ENCODE measurements around the gene ASB16. TPM values are rescaled to one million over a fixed set of nuclear protein-coding genes. Genes with fewer than 3 reads are reported as not detected.

ASB16 gene
- total RNA-seq, 1 experiment from 2014 or later: 0.11 TPM

DNA sequence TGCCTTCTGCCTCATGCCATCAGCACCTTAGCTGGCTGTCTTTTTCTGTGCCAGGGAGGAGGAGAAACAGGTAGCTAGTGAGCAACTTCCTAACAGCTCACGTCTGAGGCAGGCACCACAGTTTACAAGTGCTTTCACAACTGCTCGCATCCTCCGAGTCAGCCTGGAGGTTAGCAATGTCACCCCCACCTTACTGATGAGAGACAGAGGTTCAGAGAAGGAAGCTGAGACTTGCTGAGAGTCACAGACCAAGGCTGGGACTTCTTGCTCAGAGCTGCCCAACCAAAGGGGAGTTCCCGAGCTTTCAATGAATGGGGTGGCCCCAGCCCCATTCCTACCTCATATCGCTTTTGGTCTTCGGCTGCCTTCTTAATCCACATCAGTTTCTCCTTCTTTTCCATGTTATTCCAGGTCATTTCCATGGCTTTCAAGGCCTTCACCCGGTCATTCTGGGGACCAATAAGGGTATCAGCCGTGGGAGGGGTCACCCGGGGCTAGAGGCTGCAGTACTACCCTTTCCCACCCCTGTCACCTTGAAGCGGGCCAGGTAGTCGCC is 39.4 kb downstream of the ASB16 start:
- Mint-ChIP-seq H3K9me3 (no peaks in the 10 kb centered on the region), H3K27me3 (ENCODE audit: low read depth) (no peaks in the 10 kb centered on the region), H3K4me3 (no peak overlapping the region), H3K36me3 (peaks cover 43% of the 10 kb centered on the region), H3K27ac (peak overlapping the region; percentile 42), H3K4me1 (peaks cover 21% of the 10 kb centered on the region)
- no peak for ATAC-seq
- POLR2A ChIA-PET: interaction anchor here (0.6 to 2.6 kb wide), 4 partner anchors 11 to 144 kb away, joined by 3 to 13 read pairs (median 4); partner anchors contain the start of gene RUNDC3A
- DNase-seq (ENCODE audit: low spot score): no peak
- TF ChIP-seq NR1H2 (CRISPR knock-in tag; IDR thresholded peaks at IDR 0.05) (no peak), CREM (CRISPR knock-in tag; IDR thresholded peaks at IDR 0.05) (no peak), KAT7 (CRISPR knock-in tag; IDR thresholded peaks at IDR 0.05; ENCODE audit: borderline replicate concordance) (no peak), ZNF416 (CRISPR knock-in tag; IDR thresholded peaks at IDR 0.05) (no peak), NFATC4 (CRISPR knock-in tag; IDR thresholded peaks at IDR 0.05) (no peak), FOXJ3 (CRISPR knock-in tag; IDR thresholded peaks at IDR 0.05; ENCODE audit: borderline replicate concordance) (no peak), JUN (CRISPR knock-in tag; IDR thresholded peaks at IDR 0.05) (no peak), TP53 (CRISPR knock-in tag; IDR thresholded peaks at IDR 0.05) (no peak), MXD4 (CRISPR knock-in tag; IDR thresholded peaks at IDR 0.05; ENCODE audit: borderline replicate concordance) (no peak), ZNF232 (CRISPR knock-in tag; IDR thresholded peaks at IDR 0.05) (no peak), SOX15 (CRISPR knock-in tag; IDR thresholded peaks at IDR 0.05) (no peak)
- TF ChIP-seq, protein P1, sequence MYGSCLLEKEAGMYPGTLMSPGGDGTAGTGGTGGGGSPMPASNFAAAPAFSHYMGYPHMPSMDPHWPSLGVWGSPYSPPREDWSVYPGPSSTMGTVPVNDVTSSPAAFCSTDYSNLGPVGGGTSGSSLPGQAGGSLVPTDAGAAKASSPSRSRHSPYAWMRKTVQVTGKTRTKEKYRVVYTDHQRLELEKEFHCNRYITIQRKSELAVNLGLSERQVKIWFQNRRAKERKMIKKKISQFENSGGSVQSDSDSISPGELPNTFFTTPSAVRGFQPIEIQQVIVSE (CRISPR knock-in tag; IDR thresholded peaks at IDR 0.05; ENCODE audit: borderline replicate concordance): no peak
- TF ChIP-seq, protein P2, sequence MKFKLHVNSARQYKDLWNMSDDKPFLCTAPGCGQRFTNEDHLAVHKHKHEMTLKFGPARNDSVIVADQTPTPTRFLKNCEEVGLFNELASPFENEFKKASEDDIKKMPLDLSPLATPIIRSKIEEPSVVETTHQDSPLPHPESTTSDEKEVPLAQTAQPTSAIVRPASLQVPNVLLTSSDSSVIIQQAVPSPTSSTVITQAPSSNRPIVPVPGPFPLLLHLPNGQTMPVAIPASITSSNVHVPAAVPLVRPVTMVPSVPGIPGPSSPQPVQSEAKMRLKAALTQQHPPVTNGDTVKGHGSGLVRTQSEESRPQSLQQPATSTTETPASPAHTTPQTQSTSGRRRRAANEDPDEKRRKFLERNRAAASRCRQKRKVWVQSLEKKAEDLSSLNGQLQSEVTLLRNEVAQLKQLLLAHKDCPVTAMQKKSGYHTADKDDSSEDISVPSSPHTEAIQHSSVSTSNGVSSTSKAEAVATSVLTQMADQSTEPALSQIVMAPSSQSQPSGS (CRISPR knock-in tag; IDR thresholded peaks at IDR 0.05; ENCODE audit: borderline replicate concordance, low read depth): no peak
- TF ChIP-seq, protein P3, sequence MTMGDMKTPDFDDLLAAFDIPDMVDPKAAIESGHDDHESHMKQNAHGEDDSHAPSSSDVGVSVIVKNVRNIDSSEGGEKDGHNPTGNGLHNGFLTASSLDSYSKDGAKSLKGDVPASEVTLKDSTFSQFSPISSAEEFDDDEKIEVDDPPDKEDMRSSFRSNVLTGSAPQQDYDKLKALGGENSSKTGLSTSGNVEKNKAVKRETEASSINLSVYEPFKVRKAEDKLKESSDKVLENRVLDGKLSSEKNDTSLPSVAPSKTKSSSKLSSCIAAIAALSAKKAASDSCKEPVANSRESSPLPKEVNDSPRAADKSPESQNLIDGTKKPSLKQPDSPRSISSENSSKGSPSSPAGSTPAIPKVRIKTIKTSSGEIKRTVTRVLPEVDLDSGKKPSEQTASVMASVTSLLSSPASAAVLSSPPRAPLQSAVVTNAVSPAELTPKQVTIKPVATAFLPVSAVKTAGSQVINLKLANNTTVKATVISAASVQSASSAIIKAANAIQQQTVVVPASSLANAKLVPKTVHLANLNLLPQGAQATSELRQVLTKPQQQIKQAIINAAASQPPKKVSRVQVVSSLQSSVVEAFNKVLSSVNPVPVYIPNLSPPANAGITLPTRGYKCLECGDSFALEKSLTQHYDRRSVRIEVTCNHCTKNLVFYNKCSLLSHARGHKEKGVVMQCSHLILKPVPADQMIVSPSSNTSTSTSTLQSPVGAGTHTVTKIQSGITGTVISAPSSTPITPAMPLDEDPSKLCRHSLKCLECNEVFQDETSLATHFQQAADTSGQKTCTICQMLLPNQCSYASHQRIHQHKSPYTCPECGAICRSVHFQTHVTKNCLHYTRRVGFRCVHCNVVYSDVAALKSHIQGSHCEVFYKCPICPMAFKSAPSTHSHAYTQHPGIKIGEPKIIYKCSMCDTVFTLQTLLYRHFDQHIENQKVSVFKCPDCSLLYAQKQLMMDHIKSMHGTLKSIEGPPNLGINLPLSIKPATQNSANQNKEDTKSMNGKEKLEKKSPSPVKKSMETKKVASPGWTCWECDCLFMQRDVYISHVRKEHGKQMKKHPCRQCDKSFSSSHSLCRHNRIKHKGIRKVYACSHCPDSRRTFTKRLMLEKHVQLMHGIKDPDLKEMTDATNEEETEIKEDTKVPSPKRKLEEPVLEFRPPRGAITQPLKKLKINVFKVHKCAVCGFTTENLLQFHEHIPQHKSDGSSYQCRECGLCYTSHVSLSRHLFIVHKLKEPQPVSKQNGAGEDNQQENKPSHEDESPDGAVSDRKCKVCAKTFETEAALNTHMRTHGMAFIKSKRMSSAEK (CRISPR knock-in tag; IDR thresholded peaks at IDR 0.05; ENCODE audit: borderline replicate concordance): no peak
- TF ChIP-seq, protein P4, sequence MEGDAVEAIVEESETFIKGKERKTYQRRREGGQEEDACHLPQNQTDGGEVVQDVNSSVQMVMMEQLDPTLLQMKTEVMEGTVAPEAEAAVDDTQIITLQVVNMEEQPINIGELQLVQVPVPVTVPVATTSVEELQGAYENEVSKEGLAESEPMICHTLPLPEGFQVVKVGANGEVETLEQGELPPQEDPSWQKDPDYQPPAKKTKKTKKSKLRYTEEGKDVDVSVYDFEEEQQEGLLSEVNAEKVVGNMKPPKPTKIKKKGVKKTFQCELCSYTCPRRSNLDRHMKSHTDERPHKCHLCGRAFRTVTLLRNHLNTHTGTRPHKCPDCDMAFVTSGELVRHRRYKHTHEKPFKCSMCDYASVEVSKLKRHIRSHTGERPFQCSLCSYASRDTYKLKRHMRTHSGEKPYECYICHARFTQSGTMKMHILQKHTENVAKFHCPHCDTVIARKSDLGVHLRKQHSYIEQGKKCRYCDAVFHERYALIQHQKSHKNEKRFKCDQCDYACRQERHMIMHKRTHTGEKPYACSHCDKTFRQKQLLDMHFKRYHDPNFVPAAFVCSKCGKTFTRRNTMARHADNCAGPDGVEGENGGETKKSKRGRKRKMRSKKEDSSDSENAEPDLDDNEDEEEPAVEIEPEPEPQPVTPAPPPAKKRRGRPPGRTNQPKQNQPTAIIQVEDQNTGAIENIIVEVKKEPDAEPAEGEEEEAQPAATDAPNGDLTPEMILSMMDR (IDR thresholded peaks at IDR 0.05): no peak
- TF ChIP-seq, protein P5, sequence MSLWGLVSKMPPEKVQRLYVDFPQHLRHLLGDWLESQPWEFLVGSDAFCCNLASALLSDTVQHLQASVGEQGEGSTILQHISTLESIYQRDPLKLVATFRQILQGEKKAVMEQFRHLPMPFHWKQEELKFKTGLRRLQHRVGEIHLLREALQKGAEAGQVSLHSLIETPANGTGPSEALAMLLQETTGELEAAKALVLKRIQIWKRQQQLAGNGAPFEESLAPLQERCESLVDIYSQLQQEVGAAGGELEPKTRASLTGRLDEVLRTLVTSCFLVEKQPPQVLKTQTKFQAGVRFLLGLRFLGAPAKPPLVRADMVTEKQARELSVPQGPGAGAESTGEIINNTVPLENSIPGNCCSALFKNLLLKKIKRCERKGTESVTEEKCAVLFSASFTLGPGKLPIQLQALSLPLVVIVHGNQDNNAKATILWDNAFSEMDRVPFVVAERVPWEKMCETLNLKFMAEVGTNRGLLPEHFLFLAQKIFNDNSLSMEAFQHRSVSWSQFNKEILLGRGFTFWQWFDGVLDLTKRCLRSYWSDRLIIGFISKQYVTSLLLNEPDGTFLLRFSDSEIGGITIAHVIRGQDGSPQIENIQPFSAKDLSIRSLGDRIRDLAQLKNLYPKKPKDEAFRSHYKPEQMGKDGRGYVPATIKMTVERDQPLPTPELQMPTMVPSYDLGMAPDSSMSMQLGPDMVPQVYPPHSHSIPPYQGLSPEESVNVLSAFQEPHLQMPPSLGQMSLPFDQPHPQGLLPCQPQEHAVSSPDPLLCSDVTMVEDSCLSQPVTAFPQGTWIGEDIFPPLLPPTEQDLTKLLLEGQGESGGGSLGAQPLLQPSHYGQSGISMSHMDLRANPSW (CRISPR knock-in tag; conservative IDR thresholded peaks at IDR 0.05; ENCODE audit: low read depth): no peak
- CTCF ChIA-PET: interaction anchor here (0.6 to 3.9 kb wide), 47 partner anchors 8 to 313 kb away, joined by 3 to 77 read pairs (median 6); partner anchors contain the start of genes ASB16, ATXN7L3, FAM171A2 and GRN
